Liver (tissue), 9 donors: Measurements from ENCODE around the gene FAXDC2. TPM values are rescaled to one million over a fixed set of nuclear protein-coding genes. Genes with fewer than 3 reads are reported as not detected.

ENCODE experiments used
- DNase-seq: peaks from one replicate; pipeline ENCODE4 v3.0.0-alpha.2; 2017; ENCODE audit warnings: low spot score
- H3K27ac ChIP-seq, 2 donors: one replicate each; pipeline ENCODE4 v1.7.0; 2013; ENCODE audit warnings: inconsistent platforms in 2 of 2, low read length in 2 of 2, control low read depth in 1 of 2, low read depth in 1 of 2, mild to moderate bottlenecking in 1 of 2
- H3K27me3 ChIP-seq, 4 donors: one replicate each; pipeline versions ENCODE4 v1.6.1 to v1.7.0; 2013; ENCODE audit warnings: low read length in 3 of 4, inconsistent platforms in 1 of 4, mild to moderate bottlenecking in 1 of 4, moderate library complexity in 1 of 4; ENCODE audit not compliant: control insufficient read depth in 4 of 4, insufficient read depth in 4 of 4
- H3K36me3 ChIP-seq, 4 donors: one replicate each; pipeline versions ENCODE4 v1.6.1 to v1.7.0; 2013; ENCODE audit warnings: low read length in 3 of 4, mild to moderate bottlenecking in 3 of 4, low read depth in 1 of 4, moderate library complexity in 1 of 4; ENCODE audit not compliant: control insufficient read depth in 4 of 4, insufficient read depth in 3 of 4
- H3K4me1 ChIP-seq, 4 donors: one replicate each; pipeline versions ENCODE4 v1.6.1 to v1.7.0; 2013; ENCODE audit warnings: low read length in 3 of 4, mild to moderate bottlenecking in 3 of 4, moderate library complexity in 1 of 4; ENCODE audit not compliant: control insufficient read depth in 4 of 4, insufficient read depth in 4 of 4
- H3K4me3 ChIP-seq, 3 donors: one replicate each; pipeline versions ENCODE4 v1.6.1 to v1.7.0; 2013; ENCODE audit warnings: low read length in 3 of 3, control low read depth in 1 of 3, low read depth in 1 of 3, mild to moderate bottlenecking in 1 of 3
- H3K9ac ChIP-seq, 2 donors: one replicate each; pipeline ENCODE4 v1.7.0; 2013; ENCODE audit warnings: low read length in 2 of 2, mild to moderate bottlenecking in 2 of 2, moderate library complexity in 2 of 2, control low read depth in 1 of 2, low read depth in 1 of 2
- H3K9me3 ChIP-seq, 4 donors: one replicate each; pipeline versions ENCODE4 v1.6.1 to v1.7.0; 2013; ENCODE audit warnings: low read length in 3 of 4; ENCODE audit not compliant: control insufficient read depth in 4 of 4
- ATF3 ChIP-seq: IDR thresholded peaks from 2 replicates; pipeline ENCODE4 v1.6.1; 2016; ENCODE audit warnings: antibody characterized with exemption
- CTCF ChIP-seq: fragments of 150-350 bp; IDR thresholded peaks from 2 replicates; pipeline ENCODE4 v1.5.1; 2017; ENCODE audit warnings: improper control_type of control experiment, low read depth, low read length; ENCODE audit not compliant: missing input control
- EGR1 ChIP-seq, 2 donors: IDR thresholded peaks; 2 replicates each; pipeline ENCODE4 v1.6.1; 2016 to 2018; ENCODE audit warnings: antibody characterized with exemption in 2 of 2, low read depth in 2 of 2
- FOXA1 ChIP-seq: IDR thresholded peaks from 2 replicates; pipeline ENCODE4 v1.6.1; 2016; ENCODE audit warnings: antibody characterized with exemption
- FOXA2 ChIP-seq: IDR thresholded peaks from 2 replicates; pipeline ENCODE4 v1.6.1; 2016; ENCODE audit warnings: antibody characterized with exemption
- GABPA ChIP-seq, 2 donors: IDR thresholded peaks in 1 of 2; conservative IDR thresholded peaks in 1 of 2; 2 replicates each; pipeline ENCODE4 v1.6.1; 2016; ENCODE audit warnings: antibody characterized with exemption in 2 of 2, mild to moderate bottlenecking in 1 of 2, moderate library complexity in 1 of 2
- HNF4G ChIP-seq: IDR thresholded peaks from 2 replicates; pipeline ENCODE4 v1.6.1; 2016; ENCODE audit warnings: antibody characterized with exemption
- MAX ChIP-seq: IDR thresholded peaks from 2 replicates; pipeline ENCODE4 v1.6.1; 2016; ENCODE audit warnings: antibody characterized with exemption
- NR2F2 ChIP-seq: IDR thresholded peaks from 2 replicates; pipeline ENCODE4 v1.6.1; 2016; ENCODE audit warnings: antibody characterized with exemption
- RAD21 ChIP-seq, 2 donors: IDR thresholded peaks; 2 replicates each; pipeline ENCODE4 v1.6.1; 2016; ENCODE audit warnings: antibody characterized with exemption in 2 of 2, mild to moderate bottlenecking in 2 of 2
- REST ChIP-seq: IDR thresholded peaks from 2 replicates; pipeline ENCODE4 v1.6.1; 2016; ENCODE audit warnings: antibody characterized with exemption, mild to moderate bottlenecking
- RXRA ChIP-seq, 2 donors: IDR thresholded peaks; 2 replicates each; pipeline ENCODE4 v1.6.1; 2017 to 2018; ENCODE audit warnings: antibody characterized with exemption in 2 of 2, mild to moderate bottlenecking in 1 of 2
- SP1 ChIP-seq: IDR thresholded peaks from 2 replicates; pipeline ENCODE4 v1.6.1; 2018; ENCODE audit warnings: antibody characterized with exemption, mild to moderate bottlenecking
- TAF1 ChIP-seq: conservative IDR thresholded peaks from 2 replicates; pipeline ENCODE4 v1.6.1; 2016; ENCODE audit warnings: antibody characterized with exemption, mild to moderate bottlenecking
- YY1 ChIP-seq: IDR thresholded peaks from 2 replicates; pipeline ENCODE4 v1.6.1; 2016; ENCODE audit warnings: antibody characterized with exemption, mild to moderate bottlenecking
- ZBTB33 ChIP-seq: IDR thresholded peaks from 2 replicates; pipeline ENCODE4 v1.6.1; 2016; ENCODE audit warnings: antibody characterized with exemption
- WGBS: extraction: QIAGEN DNeasy Blood & Tissue Kit; methylation state at CpG from one replicate; pipeline ENCODE4 v1.1.7; 2013; 5-methylcytosine and 5-hydroxymethylcytosine counted together
- polyA plus RNA-seq, 2 donors: library from polyadenylated mRNA; stranded (reverse) in 1 of 2; unstranded in 1 of 2; fragments of 200-250 nt in 1 of 2; fragments of >200 nt in 1 of 2; fragmentation: Nextera tagmentation in 1 of 2; extraction: Ambion mirVana in 1 of 2; gene quantifications; one replicate each; pipeline versions ENCODE4 v1.2.1 to v1.2.3, GENCODE V29; 2013 to 2015
- total RNA-seq, 2 donors: library from RNA; depleted of rRNA; stranded (reverse); fragments of >200 nt; gene quantifications; one replicate each; pipeline ENCODE4 v1.2.3, GENCODE V29; 2014
- donor health status: healthy.
- donor health status: healthy.
- donor health status: healthy.
- donor health status: healthy.
- donor health status: healthy.

The FAXDC2 gene
- total and polyA plus RNA-seq, 4 donors, result 27.5 to 110 (median 64.5) TPM

GRCh38 chr5:154896562-154897165 lies 46.3 kb upstream of the FAXDC2 start:
- no peak for DNase-seq
- no peak overlapping the region for H3K27ac ChIP-seq
- no peak for TF ChIP-seq FOXA2

GRCh38 chr5:154895606-154896561 lies 45.5 kb upstream of the FAXDC2 start:
- no peak overlapping the region for H3K4me3 ChIP-seq
- WGBS, result 93% methylated on average over 14 of the region's 14 CpGs
- no peak overlapping the region for H3K27ac ChIP-seq

More at GRCh38 chr5:154896562-154897165, 46.3 kb upstream of the FAXDC2 start:
- Histone ChIP-seq H3K36me3 (peaks cover 14 to 66% (median 51%) of the 10 kb centered on the region in 4 donors), H3K9ac (no peak overlapping the region), H3K4me1 (peaks cover 0 to 6% (median 0%) of the 10 kb centered on the region in 4 donors), H3K9me3 (no peaks in the 10 kb centered on the region), H3K4me3 (no peak overlapping the region), H3K27me3 (no peaks in the 10 kb centered on the region)

More at GRCh38 chr5:154895606-154896561, 45.5 kb upstream of the FAXDC2 start:
- Histone ChIP-seq H3K27me3 (no peaks in the 10 kb centered on the region), H3K36me3 (peaks cover 17 to 66% (median 53%) of the 10 kb centered on the region in 4 donors), H3K9ac (no peak overlapping the region), H3K9me3 (no peaks in the 10 kb centered on the region), H3K4me1 (peaks cover 0 to 6% (median 0%) of the 10 kb centered on the region in 4 donors)
- DNase-seq, result no peak
- no peak for TF ChIP-seq CTCF
- TF ChIP-seq GABPA (IDR thresholded peaks at IDR 0.05 in 1 of 2, conservative IDR thresholded peaks at IDR 0.05 in 1 of 2), result no peak
- TF ChIP-seq MAX, result no peak
- no peak for TF ChIP-seq TAF1
- no peak for TF ChIP-seq RXRA (IDR thresholded peaks at IDR 0.05)
- no peak for TF ChIP-seq EGR1 (IDR thresholded peaks at IDR 0.05; ENCODE audit: low read depth in 2 of 2)
- no peak for TF ChIP-seq SP1
- no peak for TF ChIP-seq ATF3
- TF ChIP-seq RAD21 (IDR thresholded peaks at IDR 0.05), result no peak
- TF ChIP-seq HNF4G, result no peak
- no peak for TF ChIP-seq NR2F2
- no peak for TF ChIP-seq YY1
- TF ChIP-seq FOXA1, result no peak
- TF ChIP-seq ZBTB33, result no peak
- TF ChIP-seq REST, result no peak
